ENCODE results near the gene SPATC1L.

DNA sequence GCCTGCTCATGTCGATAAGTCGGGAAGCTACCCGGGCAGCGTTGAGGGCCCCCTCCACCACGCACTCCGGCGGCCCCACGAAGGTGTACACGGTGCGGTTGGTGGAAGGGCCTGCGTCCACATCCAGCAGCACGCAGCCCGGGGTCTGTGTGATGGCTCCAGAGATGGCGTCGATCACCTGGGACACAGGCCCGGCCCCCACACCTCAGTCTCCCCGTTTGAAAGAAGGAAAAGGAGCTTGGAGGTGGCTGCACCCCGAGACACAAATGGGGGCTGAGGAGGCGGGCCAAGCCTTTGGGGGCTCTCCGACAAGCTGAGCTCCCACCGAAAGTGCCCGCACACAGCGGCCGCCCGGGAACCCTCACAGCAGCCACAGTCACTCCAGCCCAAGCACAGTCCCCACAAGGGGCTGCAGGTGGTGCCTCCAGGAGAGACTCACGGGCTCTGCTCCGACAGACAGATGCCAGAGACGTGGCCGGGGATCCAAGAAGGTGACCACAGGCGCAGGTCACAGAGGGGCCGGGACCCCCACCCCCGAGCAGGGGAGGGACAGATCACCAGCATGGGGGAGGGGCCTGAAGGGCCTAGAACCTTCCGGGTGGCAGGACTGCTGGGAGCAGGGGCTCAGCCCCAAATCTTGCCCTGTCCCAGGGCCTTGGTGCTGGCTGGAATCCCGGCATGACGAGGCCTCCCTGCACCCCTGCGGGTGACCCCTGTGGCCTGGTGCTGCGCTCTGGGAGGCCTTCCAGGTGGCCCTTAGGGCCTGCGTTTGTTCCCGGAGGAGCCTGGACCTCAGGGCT lies 29.9 kb downstream of the SPATC1L start:
- TF ChIP-seq, protein P1, sequence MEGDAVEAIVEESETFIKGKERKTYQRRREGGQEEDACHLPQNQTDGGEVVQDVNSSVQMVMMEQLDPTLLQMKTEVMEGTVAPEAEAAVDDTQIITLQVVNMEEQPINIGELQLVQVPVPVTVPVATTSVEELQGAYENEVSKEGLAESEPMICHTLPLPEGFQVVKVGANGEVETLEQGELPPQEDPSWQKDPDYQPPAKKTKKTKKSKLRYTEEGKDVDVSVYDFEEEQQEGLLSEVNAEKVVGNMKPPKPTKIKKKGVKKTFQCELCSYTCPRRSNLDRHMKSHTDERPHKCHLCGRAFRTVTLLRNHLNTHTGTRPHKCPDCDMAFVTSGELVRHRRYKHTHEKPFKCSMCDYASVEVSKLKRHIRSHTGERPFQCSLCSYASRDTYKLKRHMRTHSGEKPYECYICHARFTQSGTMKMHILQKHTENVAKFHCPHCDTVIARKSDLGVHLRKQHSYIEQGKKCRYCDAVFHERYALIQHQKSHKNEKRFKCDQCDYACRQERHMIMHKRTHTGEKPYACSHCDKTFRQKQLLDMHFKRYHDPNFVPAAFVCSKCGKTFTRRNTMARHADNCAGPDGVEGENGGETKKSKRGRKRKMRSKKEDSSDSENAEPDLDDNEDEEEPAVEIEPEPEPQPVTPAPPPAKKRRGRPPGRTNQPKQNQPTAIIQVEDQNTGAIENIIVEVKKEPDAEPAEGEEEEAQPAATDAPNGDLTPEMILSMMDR (IDR thresholded peaks at IDR 0.05; ENCODE audit: low read depth, low read length) = no peak
- no peak for TF ChIP-seq MAX (IDR thresholded peaks at IDR 0.05; ENCODE audit: low read depth, low read length)

Data from NB4 (cell line).